IMR-90 (cell line): ENCODE data around the gene ISM1.

Experiments
- BHLHE40 ChIP-seq: fragments of 150-350 bp; IDR thresholded peaks from 2 replicates; pipeline ENCODE4 v1.6.1; 2016; ENCODE audit warnings: mild to moderate bottlenecking, low read depth, low read length
- CEBPB ChIP-seq: IDR thresholded peaks from 2 replicates; pipeline ENCODE4 v1.6.1; 2012; ENCODE audit warnings: low read depth, low read length, improper control_type of control experiment
- ELK1 ChIP-seq: fragments of 150-350 bp; IDR thresholded peaks from 2 replicates; pipeline ENCODE4 v1.6.1; 2016; ENCODE audit warnings: low read depth, mild to moderate bottlenecking, low read length, moderate library complexity, borderline replicate concordance
- MAZ ChIP-seq: IDR thresholded peaks from 2 replicates; pipeline ENCODE4 v1.6.1; 2012; ENCODE audit warnings: low read depth, mild to moderate bottlenecking, low read length, improper control_type of control experiment, moderate library complexity, borderline replicate concordance
- MXI1 ChIP-seq: IDR thresholded peaks from 2 replicates; pipeline ENCODE4 v1.6.1; 2012; ENCODE audit warnings: low read depth, mild to moderate bottlenecking, low read length, moderate library complexity, borderline replicate concordance
- POLR2A ChIP-seq: IDR thresholded peaks from 2 replicates; pipeline ENCODE4 v1.6.1; 2012; ENCODE audit warnings: mild to moderate bottlenecking, low read depth, low read length
- RAD21 ChIP-seq: IDR thresholded peaks from 2 replicates; pipeline ENCODE4 v1.6.1; 2012; ENCODE audit warnings: low read length, improper control_type of control experiment
- RCOR1 ChIP-seq: IDR thresholded peaks from 2 replicates; pipeline ENCODE4 v1.6.1; 2012; ENCODE audit warnings: mild to moderate bottlenecking, low read length, improper control_type of control experiment; ENCODE audit not compliant: insufficient replicate concordance
- TF ChIP-seq, protein P1 (sequence below): conservative IDR thresholded peaks from 2 replicates; pipeline ENCODE4 v1.5.1; 2012; ENCODE audit warnings: mild to moderate bottlenecking, low read depth, low read length, improper control_type of control experiment
- TF ChIP-seq, protein P2 (sequence below): fragments of 150-350 bp; IDR thresholded peaks from 2 replicates; pipeline ENCODE4 v1.6.1; 2017; ENCODE audit warnings: mild to moderate bottlenecking, antibody characterized with exemption, low read length, low read depth

DNA sequence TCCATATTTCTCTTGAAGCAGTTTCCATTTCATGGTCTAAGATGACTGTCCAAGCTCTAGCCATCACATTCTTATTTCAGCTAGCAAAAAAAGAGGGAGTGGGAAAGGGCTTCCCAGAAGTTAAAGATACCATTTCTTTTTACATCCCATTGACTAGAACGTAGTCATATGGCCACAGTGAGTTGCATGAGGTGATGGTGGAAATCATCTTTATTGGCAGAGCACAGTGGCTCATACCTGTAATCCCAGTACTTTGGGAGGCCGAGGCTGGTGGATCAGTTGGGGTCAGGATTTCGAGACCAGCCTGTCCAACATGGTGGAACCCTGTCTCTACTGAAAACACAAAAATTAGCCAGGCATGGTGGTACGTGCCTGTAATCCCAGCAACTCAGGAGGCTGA lies 99.6 kb downstream of the ISM1 start:
- TF ChIP-seq, protein P1, sequence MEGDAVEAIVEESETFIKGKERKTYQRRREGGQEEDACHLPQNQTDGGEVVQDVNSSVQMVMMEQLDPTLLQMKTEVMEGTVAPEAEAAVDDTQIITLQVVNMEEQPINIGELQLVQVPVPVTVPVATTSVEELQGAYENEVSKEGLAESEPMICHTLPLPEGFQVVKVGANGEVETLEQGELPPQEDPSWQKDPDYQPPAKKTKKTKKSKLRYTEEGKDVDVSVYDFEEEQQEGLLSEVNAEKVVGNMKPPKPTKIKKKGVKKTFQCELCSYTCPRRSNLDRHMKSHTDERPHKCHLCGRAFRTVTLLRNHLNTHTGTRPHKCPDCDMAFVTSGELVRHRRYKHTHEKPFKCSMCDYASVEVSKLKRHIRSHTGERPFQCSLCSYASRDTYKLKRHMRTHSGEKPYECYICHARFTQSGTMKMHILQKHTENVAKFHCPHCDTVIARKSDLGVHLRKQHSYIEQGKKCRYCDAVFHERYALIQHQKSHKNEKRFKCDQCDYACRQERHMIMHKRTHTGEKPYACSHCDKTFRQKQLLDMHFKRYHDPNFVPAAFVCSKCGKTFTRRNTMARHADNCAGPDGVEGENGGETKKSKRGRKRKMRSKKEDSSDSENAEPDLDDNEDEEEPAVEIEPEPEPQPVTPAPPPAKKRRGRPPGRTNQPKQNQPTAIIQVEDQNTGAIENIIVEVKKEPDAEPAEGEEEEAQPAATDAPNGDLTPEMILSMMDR, result no peak
- TF ChIP-seq MXI1 (no peak), POLR2A (no peak), MAZ (no peak), RCOR1 (no peak), CEBPB (no peak), ELK1 (no peak), BHLHE40 (no peak), RAD21 (no peak)
- TF ChIP-seq, protein P2, sequence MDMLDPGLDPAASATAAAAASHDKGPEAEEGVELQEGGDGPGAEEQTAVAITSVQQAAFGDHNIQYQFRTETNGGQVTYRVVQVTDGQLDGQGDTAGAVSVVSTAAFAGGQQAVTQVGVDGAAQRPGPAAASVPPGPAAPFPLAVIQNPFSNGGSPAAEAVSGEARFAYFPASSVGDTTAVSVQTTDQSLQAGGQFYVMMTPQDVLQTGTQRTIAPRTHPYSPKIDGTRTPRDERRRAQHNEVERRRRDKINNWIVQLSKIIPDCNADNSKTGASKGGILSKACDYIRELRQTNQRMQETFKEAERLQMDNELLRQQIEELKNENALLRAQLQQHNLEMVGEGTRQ, result no peak
